HCT116 (cell line): Measurements from ENCODE around the gene LTBP1. TPM values are rescaled to one million over a fixed set of nuclear protein-coding genes. Genes with fewer than 3 reads are reported as not detected.

Experiments
- ATAC-seq: fragments of 200-7000 bp; cut with Tn5 transposase; 2 replicates; pipeline ENCODE4 v1.9.1; 2020; ENCODE audit warnings: mild to moderate bottlenecking, moderate library complexity
- BruUV-seq: library from RNA; stranded (reverse); fragments of 400-500 nt; replicated peaks from 2 replicates; lab custom pipeline; 2021; lab: Mats Ljungman, UMichigan
- CTCF ChIA-PET: fragments of 300-600 bp; sonication (Branson Sonifier 250); formaldehyde crosslinking; loops from one replicate; lab custom pipeline; 2021; ENCODE audit warnings: antibody characterized with exemption; lab: Charles Lee
- POLR2A ChIA-PET: fragments of 300-600, 350-600 bp; sonication (Branson Sonifier 250); formaldehyde crosslinking; loops from one replicate; lab custom pipeline; 2021; ENCODE audit warnings: antibody characterized with exemption; lab: Charles Lee
- RAD21 ChIA-PET, 2 experiments: fragments of 300-600 bp; sonication (Branson Sonifier 250); formaldehyde crosslinking; loops; one replicate each; lab custom pipeline; 2023; ENCODE audit warnings: low total read pairs in 2 of 2; ENCODE audit not compliant: uncharacterized antibody in 2 of 2, unreplicated experiment in 2 of 2, low non-redundant PET in 1 of 2; lab: Charles Lee
- DNase-seq: peaks from one replicate; pipeline ENCODE4 v3.0.0-alpha.2; 2010; ENCODE audit warnings: low read depth, low spot score
- H2AFZ ChIP-seq: fragments of 200-600 bp; shearing (Covaris generic), sonication (generic); 2 replicates; pipeline ENCODE4 v1.6.1; 2017; ENCODE audit warnings: low read depth, mixed run types, mixed read lengths, antibody characterized with exemption, low read length; ENCODE audit not compliant: poor library complexity, severe bottlenecking
- H3K27ac ChIP-seq: 2 replicates; pipeline ENCODE4 v1.5.1; 2012; ENCODE audit warnings: low read depth, low read length
- H3K27me3 ChIP-seq: fragments of 200-600 bp; sonication (generic); 2 replicates; pipeline ENCODE4 v1.6.1; 2016; ENCODE audit warnings: mixed run types, low read length, mixed read lengths; ENCODE audit not compliant: insufficient read depth
- H3K36me3 ChIP-seq, 2 experiments: fragments of 200-500 bp in 1 of 2; fragments of 200-600 bp in 1 of 2; sonication (Bioruptor generic) in 1 of 2; sonication (generic) in 1 of 2; 2 replicates each; pipeline versions ENCODE4 v1.5.1 to v1.6.1; 2014 to 2016; ENCODE audit warnings: low read length in 2 of 2, inconsistent platforms in 1 of 2, mixed read lengths in 1 of 2, mixed run types in 1 of 2; ENCODE audit not compliant: insufficient read depth in 2 of 2, control insufficient read depth in 1 of 2
- H3K4me1 ChIP-seq, 2 experiments: fragments of 200-600 bp in 1 of 2; sonication (generic) in 1 of 2; 2 replicates each; pipeline versions ENCODE4 v1.5.1 to v1.6.1; 2012 to 2017; ENCODE audit warnings: low read length in 2 of 2, inconsistent platforms in 1 of 2, mild to moderate bottlenecking in 1 of 2, mixed read lengths in 1 of 2, mixed run types in 1 of 2, moderate library complexity in 1 of 2; ENCODE audit not compliant: insufficient read depth in 2 of 2, control insufficient read depth in 1 of 2
- H3K4me2 ChIP-seq: fragments of 200-600 bp; sonication (generic); 2 replicates; pipeline ENCODE4 v1.6.1; 2017; ENCODE audit warnings: mixed run types, low read length, mixed read lengths
- H3K4me3 ChIP-seq, 2 experiments: fragments of 200-600 bp in 1 of 2; sonication (generic) in 1 of 2; replicated peaks in 1 of 2; 2 replicates each; pipeline ENCODE4 v1.5.1; 2011 to 2016; ENCODE audit warnings: low read length in 2 of 2, control low read depth in 1 of 2, low read depth in 1 of 2, mild to moderate bottlenecking in 1 of 2, mixed read lengths in 1 of 2, mixed run types in 1 of 2
- H3K79me2 ChIP-seq: fragments of 200-600 bp; sonication (generic); 2 replicates; pipeline ENCODE4 v1.6.1; 2017; ENCODE audit warnings: mild to moderate bottlenecking, mixed run types, low read length, moderate library complexity, mixed read lengths; ENCODE audit not compliant: insufficient read depth
- H3K9ac ChIP-seq: fragments of 200-600 bp; sonication (generic); 2 replicates; pipeline ENCODE4 v1.6.1; 2016; ENCODE audit warnings: low read length, mixed read lengths
- H3K9me2 ChIP-seq: fragments of 200-600 bp; sonication (generic), shearing (Covaris generic); 2 replicates; pipeline ENCODE4 v1.6.1; 2017; ENCODE audit warnings: mixed run types, mild to moderate bottlenecking, moderate library complexity; ENCODE audit not compliant: insufficient read depth
- H3K9me3 ChIP-seq, 2 experiments: fragments of 200-500 bp in 1 of 2; fragments of 200-600 bp in 1 of 2; sonication (Bioruptor generic) in 1 of 2; sonication (generic) in 1 of 2; 2 replicates each; pipeline ENCODE4 v1.6.1; 2014 to 2017; ENCODE audit warnings: low read length in 2 of 2, mixed read lengths in 2 of 2, inconsistent platforms in 1 of 2, low read depth in 1 of 2, mild to moderate bottlenecking in 1 of 2, mixed run types in 1 of 2, moderate library complexity in 1 of 2; ENCODE audit not compliant: control insufficient read depth in 1 of 2, insufficient read depth in 1 of 2
- H4K20me1 ChIP-seq: fragments of 200-600 bp; sonication (generic), shearing (Covaris generic); 2 replicates; pipeline ENCODE4 v1.6.1; 2017; ENCODE audit warnings: mixed run types, mild to moderate bottlenecking, moderate library complexity; ENCODE audit not compliant: insufficient read depth
- CBX3 ChIP-seq: IDR thresholded peaks from 2 replicates; pipeline ENCODE4 v1.6.1; 2012; ENCODE audit warnings: low read depth
- CEBPB ChIP-seq: IDR thresholded peaks from 2 replicates; pipeline ENCODE4 v1.6.1; 2012; ENCODE audit warnings: low read depth
- EGR1 ChIP-seq: IDR thresholded peaks from 2 replicates; pipeline ENCODE4 v1.6.1; 2012; ENCODE audit warnings: low read depth
- EZH2 ChIP-seq: fragments of 200-600 bp; sonication (generic); IDR thresholded peaks from 2 replicates; pipeline ENCODE4 v1.6.1; 2017; ENCODE audit warnings: antibody characterized with exemption, mixed run types
- EZH2phosphoT487 ChIP-seq: fragments of 200-600 bp; IDR thresholded peaks from 2 replicates; pipeline ENCODE4 v1.6.1; 2018; ENCODE audit warnings: antibody characterized with exemption, borderline replicate concordance
- JUND ChIP-seq: IDR thresholded peaks from 2 replicates; pipeline ENCODE4 v1.6.1; 2012
- POLR2A ChIP-seq: IDR thresholded peaks from 2 replicates; pipeline ENCODE4 v1.7.0; 2011; ENCODE audit warnings: borderline replicate concordance; ENCODE audit not compliant: insufficient read depth, insufficient read length; ENCODE audit errors: extremely low read depth
- POLR2AphosphoS5 ChIP-seq: IDR thresholded peaks from 2 replicates; pipeline ENCODE4 v1.6.1; 2011; ENCODE audit warnings: mild to moderate bottlenecking, low read depth, low read length, moderate library complexity
- SIN3A ChIP-seq: IDR thresholded peaks from 2 replicates; pipeline ENCODE4 v1.6.1; 2012; ENCODE audit warnings: low read depth
- SP1 ChIP-seq: IDR thresholded peaks from 2 replicates; pipeline ENCODE4 v1.6.1; 2012; ENCODE audit warnings: low read depth
- SRF ChIP-seq: IDR thresholded peaks from 2 replicates; pipeline ENCODE4 v1.6.1; 2012; ENCODE audit warnings: low read depth
- TCF7L2 ChIP-seq: IDR thresholded peaks from 2 replicates; pipeline ENCODE4 v1.7.0; 2011; ENCODE audit warnings: borderline replicate concordance, inconsistent platforms; ENCODE audit not compliant: insufficient read depth, insufficient read length; ENCODE audit errors: extremely low read depth
- YY1 ChIP-seq: IDR thresholded peaks from 2 replicates; pipeline ENCODE4 v1.6.1; 2011; ENCODE audit warnings: low read length, low read depth, moderate library complexity, mild to moderate bottlenecking; ENCODE audit not compliant: insufficient replicate concordance; ENCODE audit errors: extremely low read depth
- ZFX ChIP-seq: fragments of 450-650 bp; IDR thresholded peaks from 2 replicates; pipeline ENCODE4 v1.6.1; 2017
- ZNF274 ChIP-seq: fragments of 200-500 bp; sonication (Bioruptor generic); IDR thresholded peaks from 2 replicates; pipeline ENCODE4 v1.6.1; 2014; ENCODE audit warnings: mild to moderate bottlenecking, low read depth, low read length, inconsistent platforms
- intact Hi-C: fragments of 100-400 bp; cut with micrococcal nuclease; formaldehyde crosslinking; loops from 2 replicates; pipeline ENCODE4 v1.10.0; 2022
- total RNA-seq: library from RNA; stranded (reverse); gene quantifications from one replicate; pipeline ENCODE4 v1.2.1, GENCODE V29; 2021; ENCODE audit not compliant: unreplicated experiment
- TF ChIP-seq, protein P1 (sequence below): IDR thresholded peaks from 2 replicates; pipeline ENCODE4 v1.6.1; 2012; ENCODE audit warnings: low read depth
- TF ChIP-seq, protein P2 (sequence below): IDR thresholded peaks from 2 replicates; pipeline ENCODE4 v1.6.1; 2012
- TF ChIP-seq, protein P3 (sequence below): IDR thresholded peaks from 2 replicates; pipeline ENCODE4 v1.6.1; 2011; ENCODE audit warnings: mild to moderate bottlenecking, low read length, moderate library complexity; ENCODE audit not compliant: insufficient replicate concordance; ENCODE audit errors: extremely low read depth
- TF ChIP-seq, protein P4 (sequence below): IDR thresholded peaks from 2 replicates; pipeline ENCODE4 v1.6.1; 2012
- TF ChIP-seq, protein P5 (sequence below), 3 experiments: fragments of 200-600 bp in 1 of 3; sonication (generic) in 1 of 3; IDR thresholded peaks in 2 of 3; conservative IDR thresholded peaks in 1 of 3; 2 replicates each; pipeline ENCODE4 v1.5.1; 2012 to 2017; ENCODE audit warnings: low read depth in 2 of 3, low read length in 2 of 3, antibody characterized with exemption in 1 of 3, borderline replicate concordance in 1 of 3, control low read depth in 1 of 3, mild to moderate bottlenecking in 1 of 3, mixed read lengths in 1 of 3, mixed run types in 1 of 3, moderate library complexity in 1 of 3; ENCODE audit not compliant: insufficient read depth in 1 of 3

LTBP1 gene
- total RNA-seq, 1 experiment from 2014 or later = 5.1 TPM

DNA sequence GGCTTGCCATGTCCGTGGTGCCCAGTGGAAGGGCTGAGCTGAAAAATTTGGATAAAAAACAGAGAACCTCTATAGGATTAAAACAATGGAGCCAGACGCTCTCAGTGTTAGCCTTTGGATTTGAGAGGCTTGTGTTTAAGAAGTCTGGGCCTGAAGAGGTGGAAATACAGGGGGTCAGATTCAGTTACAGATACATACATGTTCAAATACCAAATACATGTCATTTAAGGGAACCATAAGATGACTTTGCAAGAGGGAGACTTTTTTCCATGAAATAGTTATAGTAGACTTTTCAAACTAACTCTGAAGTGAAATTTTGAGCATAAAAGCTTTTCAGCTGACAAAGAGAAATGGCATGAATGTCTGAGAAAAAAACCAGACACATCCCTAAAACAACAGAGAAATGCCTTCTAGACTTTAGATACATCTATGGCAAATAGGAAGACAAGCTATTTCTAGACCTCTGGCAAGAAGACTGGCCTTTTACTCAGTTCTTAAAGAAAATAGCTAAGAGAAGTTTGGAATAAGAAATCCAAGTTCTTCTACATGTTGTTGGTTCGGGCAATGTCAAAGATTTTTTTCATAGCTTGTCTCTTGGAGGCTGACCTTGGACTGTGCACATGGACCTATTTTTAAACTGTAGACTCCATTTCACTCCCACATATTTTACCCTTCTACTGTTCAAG, 112.9 kb downstream of the LTBP1 start:
- no peak for ATAC-seq
- Histone ChIP-seq H3K27me3 (no peaks in the 10 kb centered on the region), H3K9me2 (no peaks in the 10 kb centered on the region), H3K9me3 (no peaks in the 10 kb centered on the region), H2AFZ (no peak overlapping the region), H3K4me1 (no peaks in the 10 kb centered on the region), H3K79me2 (no peaks in the 10 kb centered on the region), H3K36me3 (no peaks in the 10 kb centered on the region), H4K20me1 (no peaks in the 10 kb centered on the region), H3K9ac (no peak overlapping the region), H3K4me2 (no peak overlapping the region), H3K27ac (no peak overlapping the region), H3K4me3 (no peak overlapping the region)
- RAD21 ChIA-PET = no interaction called here
- POLR2A ChIA-PET = no interaction called here
- intact Hi-C loops = no loop called here
- CTCF ChIA-PET = interaction anchor here (0.9 kb wide), 1 partner anchor 336 kb away, joined by 3 read pairs; no protein-coding TSS in a partner anchor
- no peak for DNase-seq
- BruUV-seq = no TSS peak
- TF ChIP-seq CEBPB = no peak
- no peak for TF ChIP-seq EGR1
- no peak for TF ChIP-seq SP1
- TF ChIP-seq, protein P1, sequence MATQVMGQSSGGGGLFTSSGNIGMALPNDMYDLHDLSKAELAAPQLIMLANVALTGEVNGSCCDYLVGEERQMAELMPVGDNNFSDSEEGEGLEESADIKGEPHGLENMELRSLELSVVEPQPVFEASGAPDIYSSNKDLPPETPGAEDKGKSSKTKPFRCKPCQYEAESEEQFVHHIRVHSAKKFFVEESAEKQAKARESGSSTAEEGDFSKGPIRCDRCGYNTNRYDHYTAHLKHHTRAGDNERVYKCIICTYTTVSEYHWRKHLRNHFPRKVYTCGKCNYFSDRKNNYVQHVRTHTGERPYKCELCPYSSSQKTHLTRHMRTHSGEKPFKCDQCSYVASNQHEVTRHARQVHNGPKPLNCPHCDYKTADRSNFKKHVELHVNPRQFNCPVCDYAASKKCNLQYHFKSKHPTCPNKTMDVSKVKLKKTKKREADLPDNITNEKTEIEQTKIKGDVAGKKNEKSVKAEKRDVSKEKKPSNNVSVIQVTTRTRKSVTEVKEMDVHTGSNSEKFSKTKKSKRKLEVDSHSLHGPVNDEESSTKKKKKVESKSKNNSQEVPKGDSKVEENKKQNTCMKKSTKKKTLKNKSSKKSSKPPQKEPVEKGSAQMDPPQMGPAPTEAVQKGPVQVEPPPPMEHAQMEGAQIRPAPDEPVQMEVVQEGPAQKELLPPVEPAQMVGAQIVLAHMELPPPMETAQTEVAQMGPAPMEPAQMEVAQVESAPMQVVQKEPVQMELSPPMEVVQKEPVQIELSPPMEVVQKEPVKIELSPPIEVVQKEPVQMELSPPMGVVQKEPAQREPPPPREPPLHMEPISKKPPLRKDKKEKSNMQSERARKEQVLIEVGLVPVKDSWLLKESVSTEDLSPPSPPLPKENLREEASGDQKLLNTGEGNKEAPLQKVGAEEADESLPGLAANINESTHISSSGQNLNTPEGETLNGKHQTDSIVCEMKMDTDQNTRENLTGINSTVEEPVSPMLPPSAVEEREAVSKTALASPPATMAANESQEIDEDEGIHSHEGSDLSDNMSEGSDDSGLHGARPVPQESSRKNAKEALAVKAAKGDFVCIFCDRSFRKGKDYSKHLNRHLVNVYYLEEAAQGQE = no peak
- TF ChIP-seq SRF = no peak
- no peak for TF ChIP-seq TCF7L2
- TF ChIP-seq, protein P2, sequence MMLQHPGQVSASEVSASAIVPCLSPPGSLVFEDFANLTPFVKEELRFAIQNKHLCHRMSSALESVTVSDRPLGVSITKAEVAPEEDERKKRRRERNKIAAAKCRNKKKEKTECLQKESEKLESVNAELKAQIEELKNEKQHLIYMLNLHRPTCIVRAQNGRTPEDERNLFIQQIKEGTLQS = no peak
- TF ChIP-seq EZH2 = no peak
- no peak for TF ChIP-seq ZFX
- TF ChIP-seq, protein P3, sequence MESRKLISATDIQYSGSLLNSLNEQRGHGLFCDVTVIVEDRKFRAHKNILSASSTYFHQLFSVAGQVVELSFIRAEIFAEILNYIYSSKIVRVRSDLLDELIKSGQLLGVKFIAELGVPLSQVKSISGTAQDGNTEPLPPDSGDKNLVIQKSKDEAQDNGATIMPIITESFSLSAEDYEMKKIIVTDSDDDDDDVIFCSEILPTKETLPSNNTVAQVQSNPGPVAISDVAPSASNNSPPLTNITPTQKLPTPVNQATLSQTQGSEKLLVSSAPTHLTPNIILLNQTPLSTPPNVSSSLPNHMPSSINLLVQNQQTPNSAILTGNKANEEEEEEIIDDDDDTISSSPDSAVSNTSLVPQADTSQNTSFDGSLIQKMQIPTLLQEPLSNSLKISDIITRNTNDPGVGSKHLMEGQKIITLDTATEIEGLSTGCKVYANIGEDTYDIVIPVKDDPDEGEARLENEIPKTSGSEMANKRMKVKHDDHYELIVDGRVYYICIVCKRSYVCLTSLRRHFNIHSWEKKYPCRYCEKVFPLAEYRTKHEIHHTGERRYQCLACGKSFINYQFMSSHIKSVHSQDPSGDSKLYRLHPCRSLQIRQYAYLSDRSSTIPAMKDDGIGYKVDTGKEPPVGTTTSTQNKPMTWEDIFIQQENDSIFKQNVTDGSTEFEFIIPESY = no peak
- no peak for TF ChIP-seq JUND
- TF ChIP-seq POLR2AphosphoS5 = no peak
- TF ChIP-seq, protein P4, sequence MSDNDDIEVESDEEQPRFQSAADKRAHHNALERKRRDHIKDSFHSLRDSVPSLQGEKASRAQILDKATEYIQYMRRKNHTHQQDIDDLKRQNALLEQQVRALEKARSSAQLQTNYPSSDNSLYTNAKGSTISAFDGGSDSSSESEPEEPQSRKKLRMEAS = no peak
- no peak for TF ChIP-seq YY1
- TF ChIP-seq POLR2A = no peak
- TF ChIP-seq, protein P5, sequence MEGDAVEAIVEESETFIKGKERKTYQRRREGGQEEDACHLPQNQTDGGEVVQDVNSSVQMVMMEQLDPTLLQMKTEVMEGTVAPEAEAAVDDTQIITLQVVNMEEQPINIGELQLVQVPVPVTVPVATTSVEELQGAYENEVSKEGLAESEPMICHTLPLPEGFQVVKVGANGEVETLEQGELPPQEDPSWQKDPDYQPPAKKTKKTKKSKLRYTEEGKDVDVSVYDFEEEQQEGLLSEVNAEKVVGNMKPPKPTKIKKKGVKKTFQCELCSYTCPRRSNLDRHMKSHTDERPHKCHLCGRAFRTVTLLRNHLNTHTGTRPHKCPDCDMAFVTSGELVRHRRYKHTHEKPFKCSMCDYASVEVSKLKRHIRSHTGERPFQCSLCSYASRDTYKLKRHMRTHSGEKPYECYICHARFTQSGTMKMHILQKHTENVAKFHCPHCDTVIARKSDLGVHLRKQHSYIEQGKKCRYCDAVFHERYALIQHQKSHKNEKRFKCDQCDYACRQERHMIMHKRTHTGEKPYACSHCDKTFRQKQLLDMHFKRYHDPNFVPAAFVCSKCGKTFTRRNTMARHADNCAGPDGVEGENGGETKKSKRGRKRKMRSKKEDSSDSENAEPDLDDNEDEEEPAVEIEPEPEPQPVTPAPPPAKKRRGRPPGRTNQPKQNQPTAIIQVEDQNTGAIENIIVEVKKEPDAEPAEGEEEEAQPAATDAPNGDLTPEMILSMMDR (IDR thresholded peaks at IDR 0.05 in 2 of 3, conservative IDR thresholded peaks at IDR 0.05 in 1 of 3; ENCODE audit: borderline replicate concordance in 1 of 3, insufficient read depth in 1 of 3, low read depth in 2 of 3, low read length in 2 of 3) = no peak
- TF ChIP-seq CBX3 = no peak
- no peak for TF ChIP-seq SIN3A
- no peak for TF ChIP-seq EZH2phosphoT487
- TF ChIP-seq ZNF274 = no peak
